C4-2B (cell line): ENCODE results near the gene WDR83.
A peak's percentile ranks its signal among the peaks of the same experiment; 100 is the strongest.

Experiments used
- H3K27ac ChIP-seq: fragments of 450-650 bp; 2 replicates; pipeline ENCODE4 v1.5.1; 2017
- ZFX ChIP-seq: fragments of 450-650 bp; IDR thresholded peaks from 2 replicates; pipeline ENCODE4 v1.6.1; 2017
- TF ChIP-seq, protein P1 (sequence below): fragments of 450-650 bp; conservative IDR thresholded peaks from 2 replicates; pipeline ENCODE4 v1.5.1; 2017; ENCODE audit warnings: mild to moderate bottlenecking

The WDR83 gene

DNA sequence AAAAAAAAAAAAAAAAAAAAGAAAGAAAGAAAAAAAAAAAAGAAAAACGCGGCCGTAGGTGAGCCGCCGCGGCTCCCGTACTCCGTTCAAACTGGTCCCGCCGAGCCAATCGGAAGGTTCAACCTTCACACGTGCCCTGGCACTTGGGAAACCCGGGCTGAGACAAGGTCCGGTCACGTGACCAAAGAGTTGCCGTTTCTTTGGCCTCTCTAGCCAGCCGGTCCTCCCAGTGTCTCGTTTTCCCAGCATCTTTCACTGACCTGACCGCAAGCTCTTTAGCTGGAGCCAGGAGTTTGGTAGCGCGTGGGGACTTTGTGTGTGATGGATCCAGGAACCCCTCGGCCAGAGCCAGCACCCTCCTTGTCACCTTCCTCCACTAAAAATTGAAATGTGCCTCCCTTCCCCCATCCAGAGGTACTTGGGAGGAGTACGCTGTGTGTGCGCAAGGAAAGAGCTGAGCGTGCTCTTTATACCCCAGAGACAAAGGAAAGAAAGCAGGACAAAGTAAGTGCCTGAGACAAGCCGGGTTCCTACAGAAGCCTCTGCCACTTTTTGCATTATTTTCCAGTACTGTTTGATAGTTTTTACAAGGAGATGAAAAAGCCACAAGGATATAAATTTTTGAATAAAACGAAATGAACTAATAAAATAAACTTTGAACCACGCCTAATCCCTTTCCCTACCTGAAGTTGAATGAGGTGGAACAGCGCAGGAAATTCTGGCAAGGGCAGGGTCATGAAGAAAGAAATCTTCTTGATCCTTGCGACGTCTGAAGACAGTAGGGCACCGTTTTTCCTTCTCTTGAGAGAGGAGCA is 56.2 kb downstream of the WDR83 start:
- peak overlapping the region; percentile 92 for H3K27ac ChIP-seq
- no peak for TF ChIP-seq ZFX
- TF ChIP-seq, protein P1, sequence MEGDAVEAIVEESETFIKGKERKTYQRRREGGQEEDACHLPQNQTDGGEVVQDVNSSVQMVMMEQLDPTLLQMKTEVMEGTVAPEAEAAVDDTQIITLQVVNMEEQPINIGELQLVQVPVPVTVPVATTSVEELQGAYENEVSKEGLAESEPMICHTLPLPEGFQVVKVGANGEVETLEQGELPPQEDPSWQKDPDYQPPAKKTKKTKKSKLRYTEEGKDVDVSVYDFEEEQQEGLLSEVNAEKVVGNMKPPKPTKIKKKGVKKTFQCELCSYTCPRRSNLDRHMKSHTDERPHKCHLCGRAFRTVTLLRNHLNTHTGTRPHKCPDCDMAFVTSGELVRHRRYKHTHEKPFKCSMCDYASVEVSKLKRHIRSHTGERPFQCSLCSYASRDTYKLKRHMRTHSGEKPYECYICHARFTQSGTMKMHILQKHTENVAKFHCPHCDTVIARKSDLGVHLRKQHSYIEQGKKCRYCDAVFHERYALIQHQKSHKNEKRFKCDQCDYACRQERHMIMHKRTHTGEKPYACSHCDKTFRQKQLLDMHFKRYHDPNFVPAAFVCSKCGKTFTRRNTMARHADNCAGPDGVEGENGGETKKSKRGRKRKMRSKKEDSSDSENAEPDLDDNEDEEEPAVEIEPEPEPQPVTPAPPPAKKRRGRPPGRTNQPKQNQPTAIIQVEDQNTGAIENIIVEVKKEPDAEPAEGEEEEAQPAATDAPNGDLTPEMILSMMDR: no peak

DNA sequence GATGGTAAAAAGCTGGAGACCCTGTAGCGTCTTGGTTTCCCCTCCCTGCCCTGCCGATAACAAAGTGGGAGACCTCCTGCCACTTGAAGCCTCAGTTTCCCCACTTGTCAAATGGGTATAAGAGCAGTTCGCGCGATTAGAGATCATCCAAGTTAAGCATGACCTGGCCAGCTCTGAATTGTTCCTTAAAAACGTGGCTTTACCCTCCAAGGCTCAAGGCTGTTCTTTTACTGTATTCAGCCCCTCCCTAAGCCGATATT is 56.7 kb downstream of the WDR83 start:
- H3K27ac ChIP-seq: peak overlapping the region; percentile 92
- TF ChIP-seq, protein P1: no peak
- no peak for TF ChIP-seq ZFX

DNA sequence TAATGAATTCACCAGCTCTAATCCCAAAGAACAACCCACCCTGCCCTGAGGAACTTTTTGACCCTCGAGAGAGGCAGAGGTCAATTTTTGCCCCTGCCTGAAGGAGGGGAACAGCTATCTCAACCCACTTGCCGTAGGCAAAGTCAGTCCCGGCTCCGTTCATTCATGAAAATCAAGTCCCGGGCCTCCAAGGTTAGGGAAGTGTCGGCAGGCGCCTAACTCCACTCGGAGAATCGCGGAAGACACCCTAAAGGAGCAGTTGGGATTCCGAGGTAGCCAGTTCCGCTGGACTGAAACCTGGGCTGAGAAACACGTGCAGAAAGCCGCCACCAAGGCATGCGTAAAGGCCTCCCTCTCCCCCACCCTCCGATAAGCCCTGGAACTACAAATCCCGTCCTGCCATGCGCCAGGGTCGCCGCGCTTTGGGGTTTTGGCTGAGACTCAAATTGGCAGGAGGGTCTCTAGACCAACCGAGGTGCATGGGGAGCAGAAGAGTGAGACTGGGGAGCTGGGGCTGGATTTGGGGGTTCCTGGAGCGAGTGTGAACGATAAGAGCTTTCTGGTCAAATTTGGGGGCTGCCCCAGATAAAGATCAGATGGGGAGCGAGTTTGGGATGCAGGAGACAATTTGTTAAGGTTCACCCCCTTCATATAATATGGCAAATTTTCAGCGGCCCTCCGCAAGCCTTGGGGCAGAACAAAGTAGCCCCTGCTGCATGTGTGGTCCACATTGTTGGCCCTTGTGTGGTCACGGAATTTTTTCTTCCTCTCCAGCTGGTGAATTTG is 57.2 kb downstream of the WDR83 start, which contains the start of gene TNPO2:
TNPO2 (minus strand) TSS at position 292 of the 786 bp plus-strand sequence. CDS start 2,955 bp downstream, outside the sequence.
- H3K27ac ChIP-seq: peak within 1 kb of the TSS; percentile 92
- TF ChIP-seq, protein P1: no peak
- TF ChIP-seq ZFX: peak; percentile 34; the same call in 1 of the 2 replicates
